ENCODE results near the gene CFAP46.

- TF ChIP-seq CTCF (conservative IDR thresholded peaks at IDR 0.05; ENCODE audit: low read depth, low read length), result no peak
- TF ChIP-seq MXI1 (IDR thresholded peaks at IDR 0.05; ENCODE audit: borderline replicate concordance, low read depth, low read length), result no peak
- TF ChIP-seq RAD21 (IDR thresholded peaks at IDR 0.05; ENCODE audit: low read length), result no peak
- no peak for TF ChIP-seq POLR2A (IDR thresholded peaks at IDR 0.05; ENCODE audit: low read depth, low read length)
Observed at GRCh38 chr10:132961787-132962622, 19.6 kb upstream of the CFAP46 start.
